NCI-H2196 (cell line): ENCODE data around the gene SLC36A3.
A peak's percentile ranks its signal among the peaks of the same experiment; 100 is the strongest.
"Not testable (repeated sequence)": the region's sequence is repeated elsewhere in the genome, so short reads cannot be mapped to it uniquely, and the experiment has no call there.

Source experiments
- DNase-seq: peaks from one replicate; lab custom pipeline; 2025; ENCODE audit not compliant: unreplicated experiment; lab: John Stamatoyannopoulos, UW

SLC36A3 gene

GRCh38 chr5:151303666-151304065, at the start of gene SLC36A3:
Gene SLC36A3, minus strand, starts transcription at chr5:151303766. Its CDS starts 412 bp downstream, at chr5:151303354.
- DNase-seq, result no peak

GRCh38 chr5:151351671-151352070, 48.1 kb upstream of the SLC36A3 start:
- no peak for DNase-seq

- no peak for DNase-seq
These were observed 45.2 kb upstream of the SLC36A3 start for GRCh38 chr5:151348789-151349188.

GRCh38 chr5:151347369-151347768, 43.8 kb upstream of the SLC36A3 start, which contains the start of gene SLC36A2:
Gene SLC36A2, minus strand, starts transcription at chr5:151347559. Its CDS starts 99 bp downstream, at chr5:151347460.
- no peak for DNase-seq

GRCh38 chr5:151345808-151346478, 42.4 kb upstream of the SLC36A3 start:
- no peak for DNase-seq

- DNase-seq, result no peak
These were observed 41.7 kb upstream of the SLC36A3 start for GRCh38 chr5:151345187-151345807.

- DNase-seq, result no peak
These were observed 40.5 kb upstream of the SLC36A3 start for GRCh38 chr5:151344088-151344487.

GRCh38 chr5:151340004-151340403, 36.4 kb upstream of the SLC36A3 start:
- no peak for DNase-seq

GRCh38 chr5:151338734-151339133, 35.2 kb upstream of the SLC36A3 start:
- DNase-seq, result no peak

- DNase-seq, result no peak
These were observed 29.3 kb upstream of the SLC36A3 start for GRCh38 chr5:151332857-151333256.

GRCh38 chr5:151328734-151329133, 25.2 kb upstream of the SLC36A3 start:
- DNase-seq, result no peak

GRCh38 chr5:151327585-151327984, 24.0 kb upstream of the SLC36A3 start:
- no peak for DNase-seq

- no peak for DNase-seq
These were observed 22.7 kb upstream of the SLC36A3 start for GRCh38 chr5:151326266-151326665.

GRCh38 chr5:151320481-151320880, 16.9 kb upstream of the SLC36A3 start:
- no peak for DNase-seq

GRCh38 chr5:151318850-151319732, 15.5 kb upstream of the SLC36A3 start:
- no peak for DNase-seq

- no peak for DNase-seq
These were observed 14.3 kb upstream of the SLC36A3 start for GRCh38 chr5:151317871-151318270.

- DNase-seq, result peak; percentile 80
These were observed 12.5 kb upstream of the SLC36A3 start for GRCh38 chr5:151315998-151316597.

GRCh38 chr5:151313357-151313756, 9.8 kb upstream of the SLC36A3 start:
- DNase-seq, result no peak

- no peak for DNase-seq
These were observed 9.3 kb upstream of the SLC36A3 start for GRCh38 chr5:151312756-151313324.

GRCh38 chr5:151310932-151311331, 7.4 kb upstream of the SLC36A3 start:
- DNase-seq, result no peak

GRCh38 chr5:151309821-151310220, 6.3 kb upstream of the SLC36A3 start:
- DNase-seq, result not testable (repeated sequence)
